Epithelial cell of esophagus (primary cell): ENCODE data around the gene SNAP25.
A peak's percentile ranks its signal among the peaks of the same experiment; 100 is the strongest.

ENCODE experiments used
- DNase-seq: peaks from one replicate; pipeline ENCODE4 v3.0.0; 2010; ENCODE audit warnings: low read depth
- H3K4me3 ChIP-seq: 2 replicates; pipeline ENCODE4 v1.5.1; 2011; ENCODE audit warnings: mild to moderate bottlenecking, low read length, control low read depth
- CTCF ChIP-seq: IDR thresholded peaks from 2 replicates; pipeline ENCODE4 v1.5.1; 2011; ENCODE audit warnings: low read depth, mild to moderate bottlenecking, low read length, control low read depth, inconsistent platforms; ENCODE audit not compliant: insufficient read depth; ENCODE audit errors: missing control alignments

Gene SNAP25

GRCh38 chr20:10303852-10304251 is 85.2 kb downstream of the SNAP25 start:
- no peak overlapping the region for H3K4me3 ChIP-seq
- TF ChIP-seq CTCF, result no peak
- no peak for DNase-seq

GRCh38 chr20:10304471-10305046 is 85.9 kb downstream of the SNAP25 start:
- no peak for DNase-seq
- TF ChIP-seq CTCF, result no peak
- H3K4me3 ChIP-seq, result no peak overlapping the region

- TF ChIP-seq CTCF, result no peak
- peak; percentile 25 for DNase-seq
- H3K4me3 ChIP-seq, result no peak overlapping the region
Measured at GRCh38 chr20:10306440-10307358, 88.1 kb downstream of the SNAP25 start.

GRCh38 chr20:10307359-10307735 is 88.7 kb downstream of the SNAP25 start:
- DNase-seq, result no peak
- TF ChIP-seq CTCF, result no peak
- H3K4me3 ChIP-seq, result no peak overlapping the region

GRCh38 chr20:10308652-10309051 is 90.0 kb downstream of the SNAP25 start:
- no peak for TF ChIP-seq CTCF
- no peak for DNase-seq
- H3K4me3 ChIP-seq, result no peak overlapping the region

GRCh38 chr20:10309326-10309725 is 90.7 kb downstream of the SNAP25 start:
- no peak for TF ChIP-seq CTCF
- no peak overlapping the region for H3K4me3 ChIP-seq
- DNase-seq, result peak; percentile 78

- no peak for DNase-seq
- H3K4me3 ChIP-seq, result no peak overlapping the region
- no peak for TF ChIP-seq CTCF
Measured at GRCh38 chr20:10312111-10312510, 93.5 kb downstream of the SNAP25 start.
